Kidney (tissue), 14 donors: ENCODE measurements around the gene TMBIM4. TPM values are rescaled to one million over a fixed set of nuclear protein-coding genes. Genes with fewer than 3 reads are reported as not detected.

Experiments used
- DNase-seq, 5 donors: peaks; one replicate each; pipeline ENCODE4 v3.0.0-alpha.2; 2013 to 2020
- FAIRE-seq: peaks from 2 replicates; lab custom pipeline; 2012; peaks lifted over from hg19 to GRCh38; lab: Jason Lieb, UNC
- H3K27ac ChIP-seq, 2 donors: one replicate each; pipeline ENCODE4 v1.7.0; 2013; ENCODE audit warnings: low read depth in 2 of 2, low read length in 2 of 2, inconsistent platforms in 1 of 2
- H3K27me3 ChIP-seq: one replicate; pipeline ENCODE4 v1.7.1; 2013; ENCODE audit warnings: low read length, inconsistent platforms; ENCODE audit not compliant: control insufficient read depth, insufficient read depth
- H3K36me3 ChIP-seq, 3 donors: one replicate each; pipeline versions ENCODE4 v1.7.0 to v1.7.1; 2013; ENCODE audit warnings: low read length in 3 of 3, control low read depth in 1 of 3, inconsistent platforms in 1 of 3; ENCODE audit not compliant: insufficient read depth in 3 of 3, control insufficient read depth in 2 of 3
- H3K4me1 ChIP-seq, 3 donors: one replicate each; pipeline versions ENCODE4 v1.7.0 to v1.7.1; 2013; ENCODE audit warnings: low read length in 3 of 3, inconsistent platforms in 1 of 3, low read depth in 1 of 3; ENCODE audit not compliant: control insufficient read depth in 2 of 3, insufficient read depth in 2 of 3
- H3K4me3 ChIP-seq, 3 donors: one replicate each; pipeline versions ENCODE4 v1.7.0 to v1.8.1; 2013; ENCODE audit warnings: low read length in 3 of 3, control low read depth in 1 of 3, inconsistent platforms in 1 of 3
- H3K9ac ChIP-seq, 3 donors: one replicate each; pipeline versions ENCODE4 v1.7.0 to v1.7.1; 2013; ENCODE audit warnings: low read length in 3 of 3, control low read depth in 1 of 3, inconsistent platforms in 1 of 3
- H3K9me3 ChIP-seq, 3 donors: one replicate each; pipeline versions ENCODE4 v1.7.0 to v1.7.1; 2013; ENCODE audit warnings: low read length in 3 of 3, control low read depth in 1 of 3, inconsistent platforms in 1 of 3; ENCODE audit not compliant: control insufficient read depth in 2 of 3, insufficient read depth in 1 of 3
- CTCF ChIP-seq: IDR thresholded peaks from 3 replicates; pipeline ENCODE4 v1.5.1; 2012; ENCODE audit warnings: mild to moderate bottlenecking, moderate library complexity, borderline replicate concordance; ENCODE audit not compliant: insufficient read depth; ENCODE audit errors: extremely low read depth
- intact Hi-C: fragments of 100-400 bp; cut with DNase I; formaldehyde crosslinking; loops from one replicate; pipeline ENCODE4 v1.11.1; 2022
- polyA plus RNA-seq: library from polyadenylated mRNA; stranded (reverse); fragments of 350-450 nt; fragmentation: Illumina TruSeq; extraction: RNeasy Lipid Tissue Mini Kit (QIAGEN cat#74804); gene quantifications from one replicate; pipeline ENCODE4 v1.2.3, GENCODE V29; 2014; ENCODE audit warnings: low read depth, low replicate concordance; ENCODE audit not compliant: insufficient read depth
- total RNA-seq: library from RNA; stranded (reverse); fragmentation: NEBNext Ultra II Directional; extraction: Animal tissue kit (Norgen Biotek cat#: 25700); gene quantifications from one replicate; pipeline ENCODE4 v1.2.1, GENCODE V29; 2021
- donor health status: control.
- donor health status: control.
- donor health status: control.
- donor health status: control.
- donor health status: control.
- donor health status: DM: yes; HTN: yes; CAD: no.
- donor health status: Normal renal cell carcinoma (clear cell type).

Gene TMBIM4
- total and polyA plus RNA-seq, 2 donors from 2014 or later, result 140 to 179 TPM

GRCh38 chr12:66119229-66119869, 50.4 kb downstream of the TMBIM4 start:
- no peak overlapping the region for H3K4me3 ChIP-seq
- no peak for TF ChIP-seq CTCF
- no peaks in the 10 kb centered on the region for H3K4me1 ChIP-seq
- no peak overlapping the region for H3K27ac ChIP-seq
- H3K9ac ChIP-seq, result no peak overlapping the region
- intact Hi-C loops, result no loop called here
- H3K9me3 ChIP-seq, result no peaks in the 10 kb centered on the region
- no peaks in the 10 kb centered on the region for H3K27me3 ChIP-seq
- FAIRE-seq (no peak), DNase-seq (no peak)
- peaks cover 0 to 8% (median 5%) of the 10 kb centered on the region in 3 donors for H3K36me3 ChIP-seq

- FAIRE-seq, result no peak
- intact Hi-C loops, result no loop called here
- no peak overlapping the region for H3K4me3 ChIP-seq
These were observed 51.4 kb downstream of the TMBIM4 start for GRCh38 chr12:66118240-66118891.

GRCh38 chr12:66117242-66117641, 52.6 kb downstream of the TMBIM4 start:
- no peak for TF ChIP-seq CTCF
- H3K9me3 ChIP-seq, result no peaks in the 10 kb centered on the region
- FAIRE-seq (no peak), DNase-seq (no peak)
- H3K36me3 ChIP-seq, result peaks cover 0 to 2% (median 0%) of the 10 kb centered on the region in 3 donors
- H3K4me1 ChIP-seq, result no peaks in the 10 kb centered on the region
- no peak overlapping the region for H3K9ac ChIP-seq
- H3K4me3 ChIP-seq, result no peak overlapping the region
- H3K27me3 ChIP-seq, result no peaks in the 10 kb centered on the region
- H3K27ac ChIP-seq, result no peak overlapping the region
- intact Hi-C loops, result no loop called here

More at GRCh38 chr12:66118240-66118891, 51.4 kb downstream of the TMBIM4 start:
- Histone ChIP-seq H3K36me3 (peaks cover 0 to 4% (median 4%) of the 10 kb centered on the region in 3 donors), H3K4me1 (no peaks in the 10 kb centered on the region), H3K27me3 (no peaks in the 10 kb centered on the region), H3K9ac (no peak overlapping the region), H3K9me3 (no peaks in the 10 kb centered on the region), H3K27ac (no peak overlapping the region)
- TF ChIP-seq CTCF, result no peak
- no peak for DNase-seq
